ENCODE results near the gene TTC33.

Gene TTC33

DNA sequence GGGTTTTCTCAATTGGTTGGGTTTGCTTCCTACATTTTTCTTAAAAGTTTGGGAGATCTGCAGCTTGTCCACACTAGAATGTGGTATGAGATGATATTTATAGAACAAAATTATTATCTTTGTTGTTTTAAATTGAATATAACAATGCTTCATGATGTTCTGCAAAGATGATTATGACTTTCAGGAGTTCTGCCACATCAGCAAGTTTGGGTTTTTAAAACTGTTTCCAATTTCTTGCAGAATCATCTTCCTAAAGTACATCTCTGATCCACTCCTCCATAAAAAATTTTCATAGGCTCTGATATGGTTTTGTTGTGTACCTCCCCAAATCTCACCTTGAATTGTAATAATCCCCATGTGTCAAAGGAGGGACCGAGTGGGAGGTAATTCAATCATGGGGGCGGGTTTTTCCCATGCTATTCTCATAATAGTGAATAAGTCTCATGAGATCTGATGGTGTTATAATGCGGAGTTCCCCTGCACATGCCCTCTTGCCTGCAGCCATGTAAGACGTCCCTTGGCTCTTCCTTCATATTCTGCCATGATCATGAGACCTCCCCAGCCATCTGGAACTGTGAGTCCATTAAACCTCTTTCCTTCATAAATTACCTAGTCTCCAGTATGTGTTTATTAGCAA lies 195.2 kb downstream of the TTC33 start:
- no peak for DNase-seq

- no peak for DNase-seq
These were observed 196.5 kb downstream of the TTC33 start for GRCh38 chr5:40559306-40559705.

DNA sequence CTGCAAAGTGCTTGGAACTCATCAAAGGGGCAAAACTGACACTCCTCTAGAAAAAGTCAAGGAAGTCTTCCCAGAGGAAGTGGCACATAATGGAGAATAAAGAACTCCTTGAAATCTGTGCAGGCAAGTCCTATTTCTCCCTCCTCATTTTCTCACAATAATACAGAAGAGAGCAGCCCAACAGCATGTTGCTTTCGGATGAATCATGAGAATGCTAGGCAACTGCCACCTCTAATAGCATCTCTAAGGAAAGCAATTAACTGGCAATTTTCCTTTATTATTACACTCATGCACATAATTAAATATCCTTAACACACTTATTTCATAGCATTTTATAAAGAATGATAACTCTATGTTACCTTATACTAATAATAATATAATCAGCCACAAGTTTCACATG lies 198.3 kb downstream of the TTC33 start:
- no peak for DNase-seq

GRCh38 chr5:40556811-40557210 lies 198.9 kb downstream of the TTC33 start:
- no peak for DNase-seq

- DNase-seq = no peak
These were observed 199.9 kb downstream of the TTC33 start for GRCh38 chr5:40555886-40556285.

GRCh38 chr5:40554813-40555212 lies 200.9 kb downstream of the TTC33 start:
- no peak for DNase-seq

DNA sequence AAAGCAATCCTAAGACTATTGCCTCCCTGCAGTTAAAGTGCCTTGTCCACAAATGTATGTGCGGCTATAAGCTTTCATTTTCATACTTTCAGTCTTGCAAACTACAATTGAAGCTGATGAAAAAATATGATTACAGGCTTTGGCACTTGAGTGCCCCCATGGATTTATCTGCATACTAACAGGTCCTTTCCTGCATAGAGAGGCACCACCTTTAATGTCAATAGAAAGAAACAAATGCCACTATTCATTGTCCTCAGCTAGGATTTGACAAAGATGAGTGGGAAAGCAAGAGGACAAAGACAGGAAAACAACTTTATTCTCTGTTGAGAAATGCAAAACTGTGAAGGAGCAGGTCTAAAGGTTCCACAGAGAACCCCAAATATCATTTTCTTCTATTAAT lies 201.7 kb downstream of the TTC33 start:
- DNase-seq = no peak

DNA sequence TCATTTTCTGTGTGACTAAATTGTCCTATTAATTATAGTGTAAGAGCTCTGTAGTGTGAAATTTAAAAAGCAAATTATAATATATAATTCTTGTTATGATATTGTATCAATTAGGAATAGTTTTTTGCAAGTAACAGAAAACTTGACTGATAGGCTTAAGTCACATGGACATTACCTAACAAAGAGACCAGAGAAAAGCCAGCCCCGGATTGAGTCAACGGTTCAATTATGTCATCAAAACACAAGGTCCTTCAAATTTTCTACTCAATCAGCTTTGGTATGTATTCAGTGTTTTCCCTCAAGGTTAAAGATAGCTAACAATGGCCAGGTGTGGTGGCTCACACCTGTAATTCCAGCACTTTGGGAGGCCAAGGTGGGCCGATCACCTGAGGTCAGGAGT lies 202.8 kb downstream of the TTC33 start:
- DNase-seq = no peak

- DNase-seq = no peak
These were observed 204.0 kb downstream of the TTC33 start for GRCh38 chr5:40551496-40552491.

GRCh38 chr5:40550481-40550880 lies 205.3 kb downstream of the TTC33 start:
- no peak for DNase-seq

DNA sequence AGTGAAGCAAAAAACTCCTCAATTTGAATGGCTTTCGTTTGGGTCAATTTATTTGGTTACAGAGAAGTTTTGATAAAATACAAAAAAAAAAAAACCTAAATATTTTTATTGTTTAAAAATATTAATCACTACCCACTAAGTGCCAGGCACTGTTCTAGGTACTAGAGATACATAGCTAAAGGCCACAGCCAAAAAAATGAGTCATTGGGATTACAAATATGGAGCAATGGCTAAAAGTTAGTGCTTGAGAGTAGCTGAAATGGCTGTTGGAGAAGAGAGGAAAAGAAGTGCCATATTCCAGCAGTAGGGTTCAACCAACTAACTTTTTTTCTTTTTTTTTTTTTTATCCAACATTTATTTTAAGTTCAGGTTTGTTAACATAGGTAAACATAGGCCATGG lies 206.1 kb downstream of the TTC33 start:
- DNase-seq = no peak

- no peak for DNase-seq
These were observed 207.7 kb downstream of the TTC33 start for GRCh38 chr5:40547994-40548575.

- DNase-seq = no peak
These were observed 208.2 kb downstream of the TTC33 start for GRCh38 chr5:40547557-40547956.

DNA sequence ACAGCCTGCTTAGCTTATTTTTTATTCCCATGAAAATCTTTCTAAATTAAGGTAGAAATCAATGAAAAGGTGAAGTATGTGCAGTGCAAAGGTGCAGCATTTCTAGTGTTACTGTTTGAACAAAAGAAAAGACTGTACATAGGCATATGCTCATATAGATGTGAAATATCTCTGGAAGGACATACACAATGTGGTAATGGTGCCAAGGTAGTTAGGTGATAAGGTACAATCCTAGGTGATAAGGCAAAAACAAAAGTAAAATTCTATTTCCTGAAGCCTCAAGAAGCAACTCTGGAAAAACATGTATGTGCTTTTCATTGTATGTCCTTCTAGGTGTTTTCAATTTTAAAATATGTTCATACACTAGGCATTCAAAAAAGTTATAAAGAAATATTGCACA lies 215.5 kb downstream of the TTC33 start:
- no peak for DNase-seq

GRCh38 chr5:40524677-40525076 lies 231.1 kb downstream of the TTC33 start:
- DNase-seq = no peak

- DNase-seq = no peak
These were observed 233.8 kb downstream of the TTC33 start for GRCh38 chr5:40521925-40522324.

- no peak for DNase-seq
These were observed 234.5 kb downstream of the TTC33 start for GRCh38 chr5:40521108-40521785.

DNA sequence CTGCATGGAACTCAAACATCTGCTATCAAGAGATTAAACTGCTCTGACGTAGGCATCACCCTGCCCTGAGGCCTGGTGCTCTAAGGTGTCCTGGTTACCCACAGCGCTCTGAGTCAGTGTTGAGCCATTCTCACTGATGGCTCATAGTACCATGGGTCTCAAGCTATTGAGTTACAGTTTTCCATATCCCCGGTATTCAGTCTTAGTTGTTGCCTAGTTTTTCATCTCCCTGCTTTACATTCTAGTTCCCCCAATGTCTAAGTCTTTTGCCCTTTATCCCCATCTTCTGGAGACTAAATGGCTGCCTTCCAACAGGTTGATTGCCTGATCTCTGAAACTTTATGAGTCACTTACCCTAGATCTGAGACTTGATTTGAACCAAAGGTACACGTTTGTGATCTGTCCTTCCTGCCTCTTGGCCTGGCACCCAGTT lies 237.3 kb downstream of the TTC33 start:
- no peak for DNase-seq

DNA sequence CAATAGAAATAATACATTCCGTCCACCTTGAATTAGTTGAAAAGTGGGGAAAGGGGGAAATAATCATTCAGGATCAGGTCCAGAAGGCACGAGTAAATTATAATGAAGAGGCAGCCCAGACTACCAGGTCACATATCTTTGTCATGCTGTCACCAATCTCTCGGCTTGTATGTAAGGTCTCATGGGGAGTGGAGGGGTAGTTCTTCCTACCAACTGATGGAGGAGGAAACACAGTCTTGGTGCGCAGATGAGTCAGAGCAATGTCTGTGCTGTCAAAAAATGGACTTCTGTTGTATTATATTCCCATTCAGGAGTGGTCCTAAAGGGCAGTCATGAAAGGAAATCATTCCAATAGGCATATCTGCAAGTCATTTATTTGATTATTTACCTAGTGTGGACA lies 240.3 kb downstream of the TTC33 start:
- DNase-seq = no peak

DNA sequence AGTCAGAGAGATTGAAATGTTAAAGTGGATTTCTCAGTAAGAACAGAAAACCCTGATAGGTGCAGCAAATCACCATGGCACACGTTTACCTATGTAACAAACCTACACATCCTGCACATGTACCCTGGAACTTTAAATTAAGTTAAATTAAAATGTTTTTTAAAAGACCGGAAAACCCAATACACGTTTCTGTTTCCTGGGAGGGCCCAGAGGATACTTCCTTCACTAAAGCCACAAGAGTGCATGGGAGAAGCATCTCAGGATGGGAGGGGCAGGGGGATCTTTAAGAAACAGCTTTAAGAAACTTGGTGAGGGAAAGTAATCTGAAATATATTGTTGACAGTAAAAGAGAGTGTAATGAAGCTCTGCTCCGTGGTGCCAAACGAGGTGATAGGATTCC lies 240.8 kb downstream of the TTC33 start:
- DNase-seq = no peak

- DNase-seq = no peak
These were observed 244.0 kb downstream of the TTC33 start for GRCh38 chr5:40511801-40512200.

DNA sequence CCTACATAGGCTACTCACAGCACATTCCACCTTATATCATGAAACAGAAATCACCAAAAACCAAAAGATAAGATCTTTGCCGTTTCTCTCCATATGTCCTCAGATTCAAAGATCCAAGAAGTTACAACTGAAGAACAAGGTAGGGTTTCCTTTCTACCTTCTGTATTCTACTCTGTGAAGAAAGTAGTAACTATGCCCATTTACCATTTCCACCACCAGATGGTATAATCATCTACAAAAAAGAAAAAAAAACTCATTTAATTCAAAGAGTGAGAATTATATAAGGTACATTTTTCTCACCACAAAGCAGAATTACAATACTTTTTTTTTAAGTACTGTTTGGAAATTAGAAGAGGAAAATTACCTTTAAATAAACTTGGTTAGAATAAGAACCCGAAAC lies 248.7 kb downstream of the TTC33 start:
- no peak for DNase-seq

- no peak for DNase-seq
These were observed 250.7 kb downstream of the TTC33 start for GRCh38 chr5:40505031-40505430.
